ENCODE measurements around the gene TXNRD2. TPM values are rescaled to one million over a fixed set of nuclear protein-coding genes. Genes with fewer than 3 reads are reported as not detected.

TXNRD2 gene
- total RNA-seq, 1 donor from 2014 or later = 13.6 TPM

DNA sequence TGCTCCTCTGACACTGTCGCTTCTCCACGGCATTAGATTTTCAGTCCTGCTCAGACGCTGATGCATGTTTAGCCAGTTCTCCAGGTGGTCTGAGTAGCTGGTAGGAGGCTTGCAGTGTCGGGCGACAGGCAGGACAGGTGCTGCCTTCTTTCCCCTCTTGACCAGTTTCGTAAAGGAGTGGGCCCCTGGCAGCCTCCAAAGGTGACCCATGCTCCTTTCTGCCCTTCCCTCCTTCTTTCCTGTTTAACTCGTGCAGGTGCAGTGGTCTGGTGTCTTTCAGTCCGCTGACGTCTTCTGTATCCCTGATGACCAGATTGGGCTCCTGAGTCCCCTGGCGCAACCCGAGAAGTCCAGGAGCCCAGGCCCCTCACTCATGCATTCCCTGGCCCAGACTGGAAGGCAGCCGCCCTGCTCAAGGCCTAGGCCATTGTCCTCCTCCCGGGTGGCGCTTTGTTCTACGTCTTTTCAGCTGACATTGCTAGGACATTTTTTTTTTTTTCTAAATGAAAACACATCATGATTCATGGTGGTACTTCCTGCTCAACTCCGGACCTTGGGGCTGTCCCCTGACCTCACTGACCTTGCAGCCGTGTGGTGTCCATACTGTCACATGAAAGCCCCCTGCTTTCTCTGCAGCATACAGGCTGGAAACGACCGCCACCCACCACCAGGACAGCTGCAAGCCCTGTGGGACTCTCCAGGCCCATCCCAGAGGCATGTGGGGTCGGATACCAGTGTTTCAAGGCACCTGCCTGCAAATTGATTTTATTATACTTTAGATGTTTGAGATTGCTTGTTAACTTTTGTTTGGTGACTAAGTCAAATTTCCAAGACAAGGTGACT, 25.5 kb upstream of the TXNRD2 start:
- no peak overlapping the region for H3K27ac ChIP-seq (ENCODE audit: low read depth, low read length)
- H3K4me1 ChIP-seq (ENCODE audit: control insufficient read depth in 3 of 3, insufficient read depth in 3 of 3, low read length in 3 of 3) = peaks cover 13 to 16% (median 15%) of the 10 kb centered on the region in 3 donors

DNA sequence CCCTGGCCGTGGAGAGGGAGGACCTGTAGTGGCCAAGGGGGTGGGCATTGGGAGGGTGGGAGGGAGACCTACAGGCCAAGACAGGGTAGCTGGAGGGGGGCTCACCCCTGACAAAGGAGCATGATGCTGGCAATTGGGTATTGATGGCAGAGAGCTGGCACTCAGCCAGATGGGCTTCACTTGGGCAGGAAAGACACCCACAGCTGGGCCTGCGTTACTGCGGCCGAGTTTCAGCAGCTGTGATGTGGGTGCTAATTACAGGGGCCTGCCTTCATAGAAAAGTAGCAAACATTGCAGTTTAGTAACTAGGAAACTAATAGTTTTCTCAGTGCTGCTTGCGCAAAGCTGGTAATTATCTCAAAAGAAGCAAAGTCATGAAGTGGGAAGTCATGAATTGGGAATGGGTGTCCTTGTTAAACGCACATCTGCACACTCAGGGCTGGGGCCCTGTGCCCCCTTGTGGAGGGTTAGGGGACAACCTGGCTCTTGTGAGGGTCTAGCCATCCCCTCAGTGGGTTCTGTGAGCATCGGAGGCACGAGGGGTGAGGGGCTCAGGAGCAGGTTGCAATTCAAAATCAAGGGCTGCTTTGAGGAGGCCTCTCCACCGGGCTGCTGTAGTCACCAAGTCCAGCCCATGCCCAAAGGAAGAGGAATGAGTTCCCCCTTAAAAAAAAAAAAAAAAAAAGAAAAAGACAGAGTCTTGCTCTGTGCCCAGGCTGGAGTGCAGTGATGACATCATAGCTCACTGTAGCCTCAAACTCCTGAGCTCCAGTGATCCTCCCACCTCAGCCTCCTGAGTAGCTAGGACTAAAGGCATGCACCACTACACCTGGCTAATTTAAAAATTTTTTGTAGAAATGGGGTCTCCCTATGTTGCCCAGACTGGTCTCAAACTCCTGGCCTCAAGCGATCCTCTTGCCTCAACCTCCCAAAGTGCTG, 24.4 kb upstream of the TXNRD2 start:
- Histone ChIP-seq H3K36me3 (ENCODE audit: control insufficient read depth in 3 of 3, insufficient read depth in 3 of 3, low read length in 3 of 3) (peaks cover 43 to 57% (median 47%) of the 10 kb centered on the region in 3 donors), H3K27ac (ENCODE audit: low read depth, low read length) (no peak overlapping the region), H3K4me1 (ENCODE audit: control insufficient read depth in 3 of 3, insufficient read depth in 3 of 3, low read length in 3 of 3) (peaks cover 22 to 24% (median 23%) of the 10 kb centered on the region in 3 donors)

More for the DNA sequence above, 25.5 kb upstream of the TXNRD2 start:
- Histone ChIP-seq H3K4me3 (ENCODE audit: low read length in 3 of 3) (no peak overlapping the region), H3K9me3 (ENCODE audit: control insufficient read depth in 3 of 3, low read length in 3 of 3) (no peaks in the 10 kb centered on the region), H3K36me3 (ENCODE audit: control insufficient read depth in 3 of 3, insufficient read depth in 3 of 3, low read length in 3 of 3) (peaks cover 51 to 59% (median 55%) of the 10 kb centered on the region in 3 donors), H3K9ac (ENCODE audit: low read depth in 1 of 3, low read length in 3 of 3) (peak overlapping the region in 1 of 3 donors; percentile 33), H3K27me3 (ENCODE audit: control insufficient read depth in 3 of 3, insufficient read depth in 3 of 3, low read length in 3 of 3) (no peaks in the 10 kb centered on the region)

DNA sequence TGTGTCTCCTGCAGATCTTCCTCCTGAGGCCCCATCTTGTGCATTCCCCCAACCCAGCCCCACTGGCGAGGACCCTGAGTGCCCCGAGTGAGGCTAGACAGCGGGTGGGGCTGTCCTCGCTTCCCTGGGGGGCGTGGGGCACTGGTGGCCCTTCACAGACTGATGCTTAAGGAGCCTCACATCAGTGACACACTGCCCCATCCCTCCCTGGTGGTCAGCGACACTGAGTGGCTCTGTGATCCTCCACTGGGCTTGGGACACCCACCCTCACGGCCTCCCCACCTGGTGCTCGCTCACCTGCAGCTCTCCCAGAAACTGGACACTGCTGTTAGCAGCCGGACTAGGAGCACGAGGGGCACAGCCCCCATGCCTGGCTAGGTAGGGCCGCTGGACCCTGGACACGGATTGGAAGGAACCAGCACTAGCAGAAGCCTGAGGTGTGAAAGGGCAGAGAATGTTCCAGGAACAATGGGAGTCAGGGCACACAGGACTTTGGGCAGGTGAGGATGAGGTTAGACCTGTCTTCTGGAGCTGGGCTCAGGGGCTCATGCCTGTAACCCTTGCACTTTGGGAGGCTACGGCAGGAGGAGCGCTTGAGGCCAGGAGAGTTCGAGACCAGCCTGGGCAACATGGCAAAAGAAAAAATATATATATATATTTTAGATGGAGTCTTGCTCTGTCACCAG, 23.2 kb upstream of the TXNRD2 start:
- Histone ChIP-seq H3K9ac (ENCODE audit: low read depth in 1 of 3, low read length in 3 of 3) (peak overlapping the region in 1 of 3 donors; percentile 21), H3K27ac (ENCODE audit: low read depth, low read length) (no peak overlapping the region), H3K27me3 (ENCODE audit: control insufficient read depth in 3 of 3, insufficient read depth in 3 of 3, low read length in 3 of 3) (no peaks in the 10 kb centered on the region), H3K4me1 (ENCODE audit: control insufficient read depth in 3 of 3, insufficient read depth in 3 of 3, low read length in 3 of 3) (peaks cover 22 to 28% (median 25%) of the 10 kb centered on the region in 3 donors), H3K9me3 (ENCODE audit: control insufficient read depth in 3 of 3, low read length in 3 of 3) (no peaks in the 10 kb centered on the region), H3K4me3 (ENCODE audit: low read length in 3 of 3) (no peak overlapping the region), H3K36me3 (ENCODE audit: control insufficient read depth in 3 of 3, insufficient read depth in 3 of 3, low read length in 3 of 3) (peaks cover 38 to 57% (median 42%) of the 10 kb centered on the region in 3 donors)

More for the DNA sequence above, 24.4 kb upstream of the TXNRD2 start:
- no peaks in the 10 kb centered on the region for H3K9me3 ChIP-seq (ENCODE audit: control insufficient read depth in 3 of 3, low read length in 3 of 3)
- no peaks in the 10 kb centered on the region for H3K27me3 ChIP-seq (ENCODE audit: control insufficient read depth in 3 of 3, insufficient read depth in 3 of 3, low read length in 3 of 3)
- no peak overlapping the region for H3K4me3 ChIP-seq (ENCODE audit: low read length in 3 of 3)
- no peak overlapping the region for H3K9ac ChIP-seq (ENCODE audit: low read depth in 1 of 3, low read length in 3 of 3)

DNA sequence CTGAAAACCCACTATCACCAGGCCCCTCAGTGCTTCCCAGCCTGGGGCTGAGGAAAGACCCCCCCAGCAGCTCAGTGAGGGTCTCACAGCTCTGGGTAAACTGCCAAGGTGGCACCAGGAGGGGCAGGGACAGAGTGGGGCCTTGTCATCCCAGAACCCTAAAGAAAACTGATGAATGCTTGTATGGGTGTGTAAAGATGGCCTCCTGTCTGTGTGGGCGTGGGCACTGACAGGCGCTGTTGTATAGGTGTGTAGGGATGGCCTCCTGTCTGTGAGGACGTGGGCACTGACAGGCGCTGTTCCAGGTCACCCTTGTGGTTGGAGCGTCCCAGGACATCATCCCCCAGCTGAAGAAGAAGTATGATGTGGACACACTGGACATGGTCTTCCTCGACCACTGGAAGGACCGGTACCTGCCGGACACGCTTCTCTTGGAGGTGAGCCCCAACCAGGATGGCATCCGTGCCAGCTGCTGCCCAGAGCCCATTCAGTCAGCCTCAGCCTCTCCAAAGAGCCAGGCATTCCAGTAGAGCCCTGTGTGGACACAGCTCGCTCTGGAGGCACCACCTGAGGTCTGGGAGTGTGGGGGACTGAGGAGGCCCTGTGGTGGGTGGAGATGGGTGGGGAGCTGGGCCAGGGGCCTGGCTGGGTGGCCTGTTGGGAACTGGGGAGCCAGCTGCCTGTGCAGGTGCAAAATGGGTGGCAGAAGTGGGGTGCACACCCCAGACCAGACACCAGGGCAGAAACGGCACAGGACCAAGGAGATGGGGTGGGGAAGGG, 22.4 kb upstream of the TXNRD2 start:
- no peak overlapping the region for H3K27ac ChIP-seq (ENCODE audit: low read depth, low read length)
- peak overlapping the region in 2 of 3 donors; percentile 25 to 33 for H3K9ac ChIP-seq (ENCODE audit: low read depth in 1 of 3, low read length in 3 of 3)
- H3K27me3 ChIP-seq (ENCODE audit: control insufficient read depth in 3 of 3, insufficient read depth in 3 of 3, low read length in 3 of 3) = no peaks in the 10 kb centered on the region
- no peaks in the 10 kb centered on the region for H3K9me3 ChIP-seq (ENCODE audit: control insufficient read depth in 3 of 3, low read length in 3 of 3)
- no peak overlapping the region for H3K4me3 ChIP-seq (ENCODE audit: low read length in 3 of 3)
- peaks cover 25 to 33% (median 29%) of the 10 kb centered on the region in 3 donors for H3K4me1 ChIP-seq (ENCODE audit: control insufficient read depth in 3 of 3, insufficient read depth in 3 of 3, low read length in 3 of 3)
- peaks cover 34 to 51% (median 35%) of the 10 kb centered on the region in 3 donors for H3K36me3 ChIP-seq (ENCODE audit: control insufficient read depth in 3 of 3, insufficient read depth in 3 of 3, low read length in 3 of 3)

DNA sequence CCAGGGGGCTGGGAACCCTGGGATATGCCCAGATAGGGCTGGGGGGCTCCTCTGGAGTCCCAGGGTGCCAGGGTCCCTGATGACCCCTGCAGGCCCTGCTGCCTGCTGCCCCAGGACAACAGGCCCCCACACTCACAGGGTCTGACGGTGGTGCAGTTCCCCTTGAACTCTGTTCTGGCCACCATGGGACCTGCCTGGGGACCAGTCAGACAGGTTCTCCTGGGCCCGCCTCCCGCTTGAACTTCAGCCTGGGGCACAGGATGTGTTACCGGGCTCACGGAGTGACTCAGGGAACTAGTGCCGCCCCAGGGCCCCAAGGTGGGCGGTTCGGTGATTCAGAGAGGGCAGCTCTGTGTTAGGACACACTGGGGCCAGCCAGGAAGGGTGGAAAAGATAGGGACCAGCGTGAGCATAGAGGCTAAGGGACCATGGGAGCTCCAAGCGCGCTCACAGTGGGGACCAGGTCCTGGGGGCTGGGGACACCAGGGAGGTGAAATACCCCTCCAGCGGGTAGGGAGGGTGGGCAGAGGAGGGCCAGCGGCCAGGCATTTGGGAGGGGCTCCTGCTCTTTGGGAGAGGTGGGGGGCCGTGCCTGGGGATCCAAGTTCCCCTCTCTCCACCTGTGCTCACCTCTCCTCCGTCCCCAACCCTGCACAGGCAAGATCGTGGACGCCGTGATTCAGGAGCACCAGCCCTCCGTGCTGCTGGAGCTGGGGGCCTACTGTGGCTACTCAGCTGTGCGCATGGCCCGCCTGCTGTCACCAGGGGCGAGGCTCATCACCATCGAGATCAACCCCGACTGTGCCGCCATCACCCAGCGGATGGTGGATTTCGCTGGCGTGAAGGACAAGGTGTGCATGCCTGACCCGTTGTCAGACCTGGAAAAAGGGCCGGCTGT, 21.5 kb upstream of the TXNRD2 start:
- Histone ChIP-seq H3K9ac (ENCODE audit: low read depth in 1 of 3, low read length in 3 of 3) (peak overlapping the region in 2 of 3 donors; percentile 10 to 60), H3K36me3 (ENCODE audit: control insufficient read depth in 3 of 3, insufficient read depth in 3 of 3, low read length in 3 of 3) (peaks cover 27 to 43% (median 28%) of the 10 kb centered on the region in 3 donors), H3K27ac (ENCODE audit: low read depth, low read length) (no peak overlapping the region), H3K9me3 (ENCODE audit: control insufficient read depth in 3 of 3, low read length in 3 of 3) (no peaks in the 10 kb centered on the region), H3K4me1 (ENCODE audit: control insufficient read depth in 3 of 3, insufficient read depth in 3 of 3, low read length in 3 of 3) (peaks cover 25 to 36% (median 29%) of the 10 kb centered on the region in 3 donors), H3K4me3 (ENCODE audit: low read length in 3 of 3) (no peak overlapping the region), H3K27me3 (ENCODE audit: control insufficient read depth in 3 of 3, insufficient read depth in 3 of 3, low read length in 3 of 3) (no peaks in the 10 kb centered on the region)

DNA sequence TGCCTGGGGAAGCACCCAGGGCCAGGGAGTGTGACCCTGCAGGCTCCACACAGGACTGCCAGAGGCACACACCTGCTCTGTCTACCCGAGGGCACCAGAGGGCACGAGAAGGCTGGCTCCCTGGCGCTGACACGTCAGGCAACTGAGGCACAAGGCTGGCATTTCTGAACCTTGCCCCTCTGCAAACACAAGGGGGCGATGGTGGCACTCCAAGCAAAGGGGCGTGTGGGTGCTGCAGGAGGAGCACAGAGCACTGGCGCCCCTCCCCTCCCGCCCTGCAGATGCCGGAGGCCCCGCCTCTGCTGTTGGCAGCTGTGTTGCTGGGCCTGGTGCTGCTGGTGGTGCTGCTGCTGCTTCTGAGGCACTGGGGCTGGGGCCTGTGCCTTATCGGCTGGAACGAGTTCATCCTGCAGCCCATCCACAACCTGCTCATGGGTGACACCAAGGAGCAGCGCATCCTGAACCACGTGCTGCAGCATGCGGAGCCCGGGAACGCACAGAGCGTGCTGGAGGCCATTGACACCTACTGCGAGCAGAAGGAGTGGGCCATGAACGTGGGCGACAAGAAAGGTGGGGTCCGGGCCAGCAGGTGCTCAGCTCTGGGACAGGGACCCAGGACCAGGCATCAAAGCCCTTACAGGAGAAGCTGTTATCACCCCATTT, 20.8 kb upstream of the TXNRD2 start:
- no peaks in the 10 kb centered on the region for H3K9me3 ChIP-seq (ENCODE audit: control insufficient read depth in 3 of 3, low read length in 3 of 3)
- H3K9ac ChIP-seq (ENCODE audit: low read depth in 1 of 3, low read length in 3 of 3) = peak overlapping the region in 2 of 3 donors; percentile 28 to 60
- no peaks in the 10 kb centered on the region for H3K27me3 ChIP-seq (ENCODE audit: control insufficient read depth in 3 of 3, insufficient read depth in 3 of 3, low read length in 3 of 3)
- no peak overlapping the region for H3K27ac ChIP-seq (ENCODE audit: low read depth, low read length)
- H3K4me1 ChIP-seq (ENCODE audit: control insufficient read depth in 3 of 3, insufficient read depth in 3 of 3, low read length in 3 of 3) = peaks cover 25 to 36% (median 31%) of the 10 kb centered on the region in 3 donors
- H3K36me3 ChIP-seq (ENCODE audit: control insufficient read depth in 3 of 3, insufficient read depth in 3 of 3, low read length in 3 of 3) = peaks cover 21 to 35% (median 24%) of the 10 kb centered on the region in 3 donors
- H3K4me3 ChIP-seq (ENCODE audit: low read length in 3 of 3) = no peak overlapping the region

DNA sequence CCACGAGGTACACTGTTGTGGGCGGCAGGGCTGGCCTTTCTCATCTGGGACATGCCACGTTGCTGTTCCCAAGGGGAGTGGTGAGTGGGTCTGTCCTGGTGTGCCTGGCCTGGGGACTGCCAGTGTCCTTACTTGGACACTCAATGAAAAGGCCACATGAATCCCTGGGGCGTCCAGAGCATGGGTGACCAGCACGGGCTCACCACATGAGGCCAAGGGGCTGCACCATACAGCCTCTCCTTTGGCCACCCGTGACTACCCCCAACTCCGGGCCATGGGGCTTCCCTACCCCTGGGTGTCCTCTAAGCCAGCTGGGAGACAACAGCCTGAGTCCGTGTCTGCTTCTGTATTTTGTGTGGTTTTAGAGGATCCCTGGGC, 20.2 kb upstream of the TXNRD2 start:
- Histone ChIP-seq H3K27me3 (ENCODE audit: control insufficient read depth in 3 of 3, insufficient read depth in 3 of 3, low read length in 3 of 3) (no peaks in the 10 kb centered on the region), H3K27ac (ENCODE audit: low read depth, low read length) (no peak overlapping the region), H3K4me3 (ENCODE audit: low read length in 3 of 3) (no peak overlapping the region), H3K4me1 (ENCODE audit: control insufficient read depth in 3 of 3, insufficient read depth in 3 of 3, low read length in 3 of 3) (peaks cover 25 to 36% (median 33%) of the 10 kb centered on the region in 3 donors), H3K36me3 (ENCODE audit: control insufficient read depth in 3 of 3, insufficient read depth in 3 of 3, low read length in 3 of 3) (peaks cover 17 to 30% (median 19%) of the 10 kb centered on the region in 3 donors), H3K9ac (ENCODE audit: low read depth in 1 of 3, low read length in 3 of 3) (peak overlapping the region; percentile 14 to 57 (median 28)), H3K9me3 (ENCODE audit: control insufficient read depth in 3 of 3, low read length in 3 of 3) (no peaks in the 10 kb centered on the region)

DNA sequence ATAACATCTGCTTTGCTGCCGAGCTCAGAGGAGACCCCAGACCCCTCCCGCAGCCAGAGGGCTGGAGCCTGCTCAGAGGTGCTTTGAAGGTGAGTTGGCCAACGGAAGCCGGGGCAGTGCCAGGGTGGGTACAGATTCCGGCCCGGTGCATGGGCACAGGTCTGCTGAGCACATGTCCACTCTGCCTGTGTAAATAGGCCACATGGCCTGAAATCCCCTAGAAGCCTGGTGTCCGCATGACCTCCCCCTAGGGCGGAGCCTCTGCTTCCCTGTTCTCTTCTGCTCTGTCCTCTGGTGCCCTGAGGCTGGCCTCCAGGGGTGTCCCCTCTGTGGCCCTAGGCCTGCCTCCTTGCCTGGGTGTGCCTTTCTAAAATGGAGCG, 19.6 kb upstream of the TXNRD2 start:
- peak overlapping the region; percentile 32 to 57 (median 54) for H3K9ac ChIP-seq (ENCODE audit: low read depth in 1 of 3, low read length in 3 of 3)
- peaks cover 17 to 27% (median 17%) of the 10 kb centered on the region in 3 donors for H3K36me3 ChIP-seq (ENCODE audit: control insufficient read depth in 3 of 3, insufficient read depth in 3 of 3, low read length in 3 of 3)
- H3K27me3 ChIP-seq (ENCODE audit: control insufficient read depth in 3 of 3, insufficient read depth in 3 of 3, low read length in 3 of 3) = no peaks in the 10 kb centered on the region
- no peak overlapping the region for H3K27ac ChIP-seq (ENCODE audit: low read depth, low read length)
- peaks cover 25 to 36% (median 33%) of the 10 kb centered on the region in 3 donors for H3K4me1 ChIP-seq (ENCODE audit: control insufficient read depth in 3 of 3, insufficient read depth in 3 of 3, low read length in 3 of 3)
- no peak overlapping the region for H3K4me3 ChIP-seq (ENCODE audit: low read length in 3 of 3)
- no peaks in the 10 kb centered on the region for H3K9me3 ChIP-seq (ENCODE audit: control insufficient read depth in 3 of 3, low read length in 3 of 3)

Data from skeletal muscle tissue (tissue), 4 donors.